GM12878 (cell line): ENCODE results near the gene TMEM186. TPM values are rescaled to one million over a fixed set of nuclear protein-coding genes. Genes with fewer than 3 reads are reported as not detected.

Source experiments
- ATAC-seq: fragments of 200-7000 bp; cut with Tn5 transposase; 3 replicates; pipeline ENCODE4 v1.9.1; 2020; ENCODE audit warnings: mild to moderate bottlenecking, moderate library complexity
- BruUV-seq: library from RNA; stranded (reverse); fragments of 400-500 nt; replicated peaks from 2 replicates; lab custom pipeline; 2021; lab: Mats Ljungman, UMichigan
- CTCF ChIA-PET: fragments of 300-600 bp; sonication (Branson Sonifier 250); formaldehyde crosslinking; extraction: SDS; loops from one replicate; lab custom pipeline; 2021; ENCODE audit warnings: inconsistent platforms; lab: Yijun Ruan, JAX
- POLR2A ChIA-PET: fragments of 350-600 bp; formaldehyde crosslinking; extraction: SDS; loops from one replicate; lab custom pipeline; 2021; ENCODE audit warnings: inconsistent platforms; lab: Charles Lee
- RAD21 ChIA-PET: fragments of 300-600 bp; sonication (Branson Sonifier 250); formaldehyde crosslinking; loops from one replicate; lab custom pipeline; 2023; ENCODE audit warnings: antibody characterized with exemption; ENCODE audit not compliant: unreplicated experiment; lab: Charles Lee
- SMC1A ChIA-PET: fragments of 300-600 bp; sonication (Branson Sonifier 250); formaldehyde crosslinking; loops from one replicate; lab custom pipeline; 2023; ENCODE audit not compliant: unreplicated experiment, uncharacterized antibody; lab: Charles Lee
- DNase-seq: peaks from one replicate; pipeline ENCODE4 v3.0.0-alpha.2; 2011; ENCODE audit warnings: low read depth, low spot score
- FAIRE-seq: peaks from 3 replicates; lab custom pipeline; 2011; peaks lifted over from hg19 to GRCh38; lab: Jason Lieb, UNC
- H2AFZ ChIP-seq: 2 replicates; pipeline ENCODE4 v1.6.0; 2011; ENCODE audit warnings: low read depth, low read length, control low read depth; ENCODE audit not compliant: control insufficient read depth
- H3K27ac ChIP-seq: 2 replicates; pipeline ENCODE4 v1.5.1; 2011; ENCODE audit warnings: control low read depth; ENCODE audit not compliant: control insufficient read depth, insufficient read depth
- H3K27me3 ChIP-seq, 2 experiments: replicated peaks in 1 of 2; 2 replicates each; pipeline versions ENCODE4 v1.6.0 to v1.6.1; 2011; ENCODE audit warnings: low read length in 1 of 2; ENCODE audit not compliant: control insufficient read depth in 2 of 2, insufficient read depth in 2 of 2
- H3K36me3 ChIP-seq, 2 experiments: 2 replicates each; pipeline ENCODE4 v1.5.1; 2011; ENCODE audit warnings: low read length in 1 of 2; ENCODE audit not compliant: control insufficient read depth in 2 of 2, insufficient read depth in 2 of 2
- H3K4me1 ChIP-seq: 2 replicates; pipeline ENCODE4 v1.6.1; 2011; ENCODE audit warnings: mild to moderate bottlenecking, low read length, moderate library complexity, mixed read lengths; ENCODE audit not compliant: control insufficient read depth, insufficient read depth
- H3K4me2 ChIP-seq: 2 replicates; pipeline ENCODE4 v1.6.0; 2011; ENCODE audit warnings: control low read depth; ENCODE audit not compliant: control insufficient read depth, insufficient read depth
- H3K4me3 ChIP-seq: fragments of 200-600 bp; sonication (generic); 2 replicates; pipeline ENCODE4 v1.5.1; 2016
- H3K79me2 ChIP-seq: 2 replicates; pipeline ENCODE4 v1.6.0; 2011; ENCODE audit warnings: low read length; ENCODE audit not compliant: control insufficient read depth, insufficient read depth
- H3K9ac ChIP-seq: 2 replicates; pipeline ENCODE4 v1.8.0; 2011; ENCODE audit warnings: low read length, control low read depth, mixed read lengths; ENCODE audit not compliant: control insufficient read depth, insufficient read depth
- H3K9me3 ChIP-seq: replicated peaks from 3 replicates; pipeline ENCODE4 v1.5.1; 2011; ENCODE audit warnings: mild to moderate bottlenecking, low read length; ENCODE audit not compliant: control insufficient read depth, insufficient read depth
- H4K20me1 ChIP-seq: 2 replicates; pipeline ENCODE4 v1.6.0; 2011; ENCODE audit not compliant: control insufficient read depth, insufficient read depth
- MTA2 ChIP-seq: fragments of 450-650 bp; IDR thresholded peaks from 2 replicates; pipeline ENCODE4 v1.6.1; 2016; ENCODE audit warnings: low read depth, mild to moderate bottlenecking, moderate library complexity
- NR2C2 ChIP-seq: IDR thresholded peaks from 2 replicates; pipeline ENCODE4 v1.6.1; 2011; ENCODE audit warnings: borderline replicate concordance, low read depth; ENCODE audit not compliant: control insufficient read depth, insufficient read length
- SMC3 ChIP-seq: IDR thresholded peaks from 2 replicates; pipeline ENCODE4 v1.6.1; 2011; ENCODE audit warnings: low read length, improper control_type of control experiment, borderline replicate concordance
- ZNF217 ChIP-seq: fragments of 450-650 bp; IDR thresholded peaks from 2 replicates; pipeline ENCODE4 v1.6.1; 2017; ENCODE audit warnings: antibody characterized with exemption, mild to moderate bottlenecking
- WGBS: methylation state at CpG from one replicate; pipeline ENCODE4 v1.1.6; 2016; ENCODE audit warnings: low lambda C conversion rate; ENCODE audit not compliant: insufficient replicate concordance, insufficient coverage; ENCODE audit errors: missing lambda C conversion rate; 5-methylcytosine and 5-hydroxymethylcytosine counted together
- in situ Hi-C: fragments of 300-500 bp; cut with MboI; formaldehyde crosslinking; loops from 9 replicates; pipeline ENCODE4 v1.14.3; 2018; ENCODE audit warnings: mixed read lengths
- intact Hi-C: fragments of 100-400 bp; cut with micrococcal nuclease; formaldehyde crosslinking; loops from one replicate; pipeline ENCODE4 v1.14.2; 2022; ENCODE audit not compliant: unreplicated experiment
- polyA plus RNA-seq, 11 experiments: library from polyadenylated mRNA; depleted of rRNA in 4 of 11; unstranded in 6 of 11; stranded (reverse) in 5 of 11; fragments of >200 nt; fragmentation: Nextera tagmentation in 4 of 11; fragmentation: Illumina TruSeq in 1 of 11; extraction: Ambion mirVana in 4 of 11; extraction: Trizol in 1 of 11; gene quantifications; 1 replicate in 1 of 11; 2 replicates in 10 of 11; pipeline versions ENCODE4 v1.2.1 to v1.2.3, GENCODE V29; 2011 to 2016; ENCODE audit warnings: inconsistent platforms in 2 of 11, missing spikeins in 2 of 11, low read depth in 1 of 11
- total RNA-seq, 4 experiments: library from RNA; depleted of rRNA in 3 of 4; stranded (reverse); fragments of >200 nt in 3 of 4; fragmentation: Illumina TruSeq in 1 of 4; extraction: Trizol in 1 of 4; gene quantifications; 2 replicates each; pipeline versions ENCODE4 v1.2.1 to v1.2.3, GENCODE V29; 2013 to 2021
- TF ChIP-seq, protein P1 (sequence below), 3 experiments: IDR thresholded peaks in 2 of 3; conservative IDR thresholded peaks in 1 of 3; 2 replicates each; pipeline ENCODE4 v1.5.1; 2011; ENCODE audit warnings: low read depth in 3 of 3, low read length in 3 of 3, mild to moderate bottlenecking in 3 of 3, control low read depth in 2 of 3, moderate library complexity in 2 of 3, inconsistent platforms in 1 of 3, mixed read lengths in 1 of 3; ENCODE audit not compliant: control insufficient read depth in 2 of 3, insufficient read depth in 1 of 3; ENCODE audit errors: extremely low read depth in 1 of 3
- TF ChIP-seq, protein P2 (sequence below): fragments of 450-650 bp; formaldehyde crosslinking; IDR thresholded peaks from 2 replicates; pipeline ENCODE4 v1.5.0; 2022; ENCODE audit warnings: mild to moderate bottlenecking, missing genetic modification characterization

The TMEM186 gene
- total and polyA plus RNA-seq, 10 of the 15 experiments (the other 5 are each of a cell fraction or from before 2014, with no cell fraction given) = 10.6 to 28.9 (median 17.0) TPM

DNA sequence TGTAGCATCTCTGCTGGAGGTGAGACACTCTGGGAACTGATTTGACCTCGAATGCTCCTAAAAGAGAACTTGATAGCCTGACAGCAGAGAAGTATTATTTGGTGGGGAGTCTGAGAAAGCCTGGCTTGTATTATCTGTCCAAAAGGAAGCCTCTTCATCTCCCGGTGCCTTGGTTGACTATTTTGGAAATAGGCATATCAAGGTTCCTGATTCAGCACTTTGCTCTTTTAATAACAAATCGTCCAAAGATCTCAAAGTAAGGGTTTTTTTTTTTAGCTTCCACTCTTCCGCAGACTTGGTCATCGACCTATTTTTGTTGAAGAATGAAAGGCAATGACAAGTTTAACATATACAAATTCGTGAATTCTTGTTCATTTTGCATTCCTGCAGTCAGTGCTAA is 14.8 kb downstream of the TMEM186 start:
- H3K27me3 ChIP-seq = no peaks in the 10 kb centered on the region
- no peak overlapping the region for H3K4me3 ChIP-seq
- TF ChIP-seq SMC3 (no peak), NR2C2 (no peak), ZNF217 (no peak), MTA2 (no peak)
- TF ChIP-seq, protein P1, sequence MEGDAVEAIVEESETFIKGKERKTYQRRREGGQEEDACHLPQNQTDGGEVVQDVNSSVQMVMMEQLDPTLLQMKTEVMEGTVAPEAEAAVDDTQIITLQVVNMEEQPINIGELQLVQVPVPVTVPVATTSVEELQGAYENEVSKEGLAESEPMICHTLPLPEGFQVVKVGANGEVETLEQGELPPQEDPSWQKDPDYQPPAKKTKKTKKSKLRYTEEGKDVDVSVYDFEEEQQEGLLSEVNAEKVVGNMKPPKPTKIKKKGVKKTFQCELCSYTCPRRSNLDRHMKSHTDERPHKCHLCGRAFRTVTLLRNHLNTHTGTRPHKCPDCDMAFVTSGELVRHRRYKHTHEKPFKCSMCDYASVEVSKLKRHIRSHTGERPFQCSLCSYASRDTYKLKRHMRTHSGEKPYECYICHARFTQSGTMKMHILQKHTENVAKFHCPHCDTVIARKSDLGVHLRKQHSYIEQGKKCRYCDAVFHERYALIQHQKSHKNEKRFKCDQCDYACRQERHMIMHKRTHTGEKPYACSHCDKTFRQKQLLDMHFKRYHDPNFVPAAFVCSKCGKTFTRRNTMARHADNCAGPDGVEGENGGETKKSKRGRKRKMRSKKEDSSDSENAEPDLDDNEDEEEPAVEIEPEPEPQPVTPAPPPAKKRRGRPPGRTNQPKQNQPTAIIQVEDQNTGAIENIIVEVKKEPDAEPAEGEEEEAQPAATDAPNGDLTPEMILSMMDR (IDR thresholded peaks at IDR 0.05 in 2 of 3, conservative IDR thresholded peaks at IDR 0.05 in 1 of 3; ENCODE audit: control insufficient read depth in 2 of 3, extremely low read depth in 1 of 3, insufficient read depth in 1 of 3, low read depth in 3 of 3, low read length in 3 of 3) = no peak
- TF ChIP-seq, protein P2, sequence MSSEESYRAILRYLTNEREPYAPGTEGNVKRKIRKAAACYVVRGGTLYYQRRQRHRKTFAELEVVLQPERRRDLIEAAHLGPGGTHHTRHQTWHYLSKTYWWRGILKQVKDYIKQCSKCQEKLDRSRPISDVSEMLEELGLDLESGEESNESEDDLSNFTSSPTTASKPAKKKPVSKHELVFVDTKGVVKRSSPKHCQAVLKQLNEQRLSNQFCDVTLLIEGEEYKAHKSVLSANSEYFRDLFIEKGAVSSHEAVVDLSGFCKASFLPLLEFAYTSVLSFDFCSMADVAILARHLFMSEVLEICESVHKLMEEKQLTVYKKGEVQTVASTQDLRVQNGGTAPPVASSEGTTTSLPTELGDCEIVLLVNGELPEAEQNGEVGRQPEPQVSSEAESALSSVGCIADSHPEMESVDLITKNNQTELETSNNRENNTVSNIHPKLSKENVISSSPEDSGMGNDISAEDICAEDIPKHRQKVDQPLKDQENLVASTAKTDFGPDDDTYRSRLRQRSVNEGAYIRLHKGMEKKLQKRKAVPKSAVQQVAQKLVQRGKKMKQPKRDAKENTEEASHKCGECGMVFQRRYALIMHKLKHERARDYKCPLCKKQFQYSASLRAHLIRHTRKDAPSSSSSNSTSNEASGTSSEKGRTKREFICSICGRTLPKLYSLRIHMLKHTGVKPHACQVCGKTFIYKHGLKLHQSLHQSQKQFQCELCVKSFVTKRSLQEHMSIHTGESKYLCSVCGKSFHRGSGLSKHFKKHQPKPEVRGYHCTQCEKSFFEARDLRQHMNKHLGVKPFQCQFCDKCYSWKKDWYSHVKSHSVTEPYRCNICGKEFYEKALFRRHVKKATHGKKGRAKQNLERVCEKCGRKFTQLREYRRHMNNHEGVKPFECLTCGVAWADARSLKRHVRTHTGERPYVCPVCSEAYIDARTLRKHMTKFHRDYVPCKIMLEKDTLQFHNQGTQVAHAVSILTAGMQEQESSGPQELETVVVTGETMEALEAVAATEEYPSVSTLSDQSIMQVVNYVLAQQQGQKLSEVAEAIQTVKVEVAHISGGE (CRISPR knock-in tag) = no peak
- H3K9ac ChIP-seq = no peak overlapping the region
- no peaks in the 10 kb centered on the region for H3K79me2 ChIP-seq
- SMC1A ChIA-PET = no interaction called here
- intact Hi-C loops (no loop called here), in situ Hi-C loops (no loop called here)
- FAIRE-seq (no peak), ATAC-seq (no peak), DNase-seq (no peak)
- no peak overlapping the region for H3K27ac ChIP-seq
- CTCF ChIA-PET = interaction anchor here (0.6 kb wide), 1 partner anchor 338 kb away, joined by 3 read pairs; no protein-coding TSS in a partner anchor
- RAD21 ChIA-PET = interaction anchor here (0.6 kb wide), 1 partner anchor 226 kb away, joined by 3 read pairs; no protein-coding TSS in a partner anchor
- H3K36me3 ChIP-seq = no peaks in the 10 kb centered on the region
- WGBS = 31% methylated on average over 6 of the region's 6 CpGs
- no TSS peak for BruUV-seq
- H3K4me1 ChIP-seq = no peaks in the 10 kb centered on the region
- no peaks in the 10 kb centered on the region for H4K20me1 ChIP-seq
- POLR2A ChIA-PET = no interaction called here
- H3K9me3 ChIP-seq = no peaks in the 10 kb centered on the region
- no peak overlapping the region for H3K4me2 ChIP-seq
- H2AFZ ChIP-seq = no peak overlapping the region
